Spleen (tissue), 11 donors: ENCODE data around the gene MICAL2. TPM values are rescaled to one million over a fixed set of nuclear protein-coding genes. Genes with fewer than 3 reads are reported as not detected.

ENCODE experiments used
- DNase-seq: peaks from one replicate; pipeline ENCODE4 v3.0.0-alpha.2; 2020
- H3K27ac ChIP-seq, 8 donors: fragments of 200-600 bp; sonication (generic) in 7 of 8; 1 replicate in 4 of 8; 2 replicates in 4 of 8; pipeline versions ENCODE4 v1.5.0 to v1.8.0; 2016 to 2021; ENCODE audit warnings: inconsistent platforms in 4 of 8, mild to moderate bottlenecking in 4 of 8, moderate library complexity in 1 of 8
- H3K27me3 ChIP-seq, 7 donors: fragments of 200-600 bp; sonication (generic) in 6 of 7; replicated peaks in 1 of 7; 1 replicate in 4 of 7; 2 replicates in 3 of 7; pipeline versions ENCODE4 v1.5.0 to v1.8.0; 2016 to 2021; ENCODE audit warnings: inconsistent platforms in 3 of 7, mild to moderate bottlenecking in 1 of 7
- H3K36me3 ChIP-seq, 6 donors: fragments of 200-600 bp; sonication (generic) in 5 of 6; 1 replicate in 4 of 6; 2 replicates in 2 of 6; pipeline versions ENCODE4 v1.5.0 to v1.8.0; 2016 to 2021; ENCODE audit warnings: inconsistent platforms in 2 of 6
- H3K4me1 ChIP-seq, 6 donors: fragments of 200-600 bp; sonication (generic) in 5 of 6; 1 replicate in 3 of 6; 2 replicates in 3 of 6; pipeline versions ENCODE4 v1.5.0 to v1.8.0; 2016 to 2021; ENCODE audit warnings: inconsistent platforms in 3 of 6
- H3K4me3 ChIP-seq, 8 donors: fragments of 200-600 bp; sonication (generic) in 7 of 8; 1 replicate in 4 of 8; 2 replicates in 4 of 8; pipeline versions ENCODE4 v1.5.0 to v1.8.0; 2016 to 2021; ENCODE audit warnings: inconsistent platforms in 4 of 8, mild to moderate bottlenecking in 4 of 8, moderate library complexity in 2 of 8
- H3K9me3 ChIP-seq, 8 donors: fragments of 200-600 bp; sonication (generic) in 7 of 8; 1 replicate in 4 of 8; 2 replicates in 4 of 8; pipeline versions ENCODE4 v1.5.0 to v1.8.0; 2016 to 2021; ENCODE audit warnings: inconsistent platforms in 4 of 8
- CTCF ChIP-seq, 11 experiments: fragments of 200-600 bp in 7 of 11; fragments of 450-650 bp in 4 of 11; sonication (generic) in 4 of 11; IDR thresholded peaks in 8 of 11; conservative IDR thresholded peaks in 3 of 11; 1 replicate in 7 of 11; 2 replicates in 4 of 11; pipeline versions ENCODE4 v1.4.0 to v1.8.0; 2016 to 2021; ENCODE audit warnings: antibody characterized with exemption in 11 of 11, inconsistent platforms in 4 of 11, mild to moderate bottlenecking in 1 of 11
- POLR2A ChIP-seq, 3 donors: fragments of 450-650 bp; IDR thresholded peaks; one replicate each; pipeline ENCODE4 v1.5.1; 2017; ENCODE audit warnings: antibody characterized with exemption in 3 of 3, mild to moderate bottlenecking in 1 of 3
- POLR2AphosphoS5 ChIP-seq, 3 donors: sonication (generic); formaldehyde crosslinking; IDR thresholded peaks; one replicate each; pipeline ENCODE4 v1.5.1; 2017; ENCODE audit warnings: antibody characterized with exemption in 3 of 3
- WGBS, 5 donors: extraction: QIAGEN DNeasy Blood & Tissue Kit in 3 of 5; methylation state at CpG; one replicate each; pipeline versions ENCODE4 v1.1.5 to v1.1.7; 2013 to 2018; 5-methylcytosine and 5-hydroxymethylcytosine counted together
- intact Hi-C: fragments of 100-400 bp; cut with DNase I; formaldehyde crosslinking; loops from one replicate; pipeline ENCODE4 v1.15.0; 2023; ENCODE audit warnings: low total_unique reads
- polyA plus RNA-seq, 3 donors: library from polyadenylated mRNA; stranded (reverse); fragments of 200-250 nt; gene quantifications; one replicate each; pipeline ENCODE4 v1.2.1, GENCODE V29; 2013
- total RNA-seq, 7 donors: library from RNA; depleted of rRNA in 3 of 7; stranded (reverse); fragments of >200 nt in 3 of 7; fragmentation: NEBNext Ultra II Directional in 4 of 7; extraction: Animal tissue kit (Norgen Biotek cat#: 25700) in 4 of 7; gene quantifications; one replicate each; pipeline versions ENCODE4 v1.1.0 to v1.2.1, GENCODE V29; 2016 to 2021
- donor health status: healthy with polysubstance abuse.
- donor health status: DM: no; HTN: no; CAD: no; lungs with moderate emphysema.
- donor health status: DM: no; HTN: no; CAD: no.
- donor health status: Bipolar disorder and iron deficiency.
- donor health status: healthy.
- donor health status: DM: no; HTN: no; CAD: no.
- donor health status: DM: yes; HTN: yes; CAD: no.

Gene MICAL2
- total and polyA plus RNA-seq, 10 donors, result 1.9 to 50.8 (median 32.3) TPM

- 67 to 89% (median 76%) methylated on average over 6 to 8 of the region's 8 CpGs for WGBS, 5 donors
- intact Hi-C loops, result no loop called here
Observed at GRCh38 chr11:12270817-12271216, 160.4 kb downstream of the MICAL2 start.

GRCh38 chr11:12271241-12271640 is 160.9 kb downstream of the MICAL2 start:
- Histone ChIP-seq H3K4me3 (no peak overlapping the region), H3K36me3 (no peaks in the 10 kb centered on the region), H3K27me3 (no peaks in the 10 kb centered on the region), H3K4me1 (peaks cover 0 to 23% (median 7%) of the 10 kb centered on the region in 6 donors), H3K27ac (no peak overlapping the region), H3K9me3 (no peaks in the 10 kb centered on the region)
- no peak for TF ChIP-seq POLR2AphosphoS5 (IDR thresholded peaks at IDR 0.05)
- no peak for TF ChIP-seq CTCF (IDR thresholded peaks at IDR 0.05 in 8 of 11, conservative IDR thresholded peaks at IDR 0.05 in 3 of 11)
- no peak for TF ChIP-seq POLR2A (IDR thresholded peaks at IDR 0.05)
- intact Hi-C loops, result no loop called here
- WGBS, 5 donors, result 71 to 89% (median 77%) methylated on average over 4 of the region's 4 CpGs
- no peak for DNase-seq

More at GRCh38 chr11:12270817-12271216, 160.4 kb downstream of the MICAL2 start:
- peaks cover 0 to 23% (median 7%) of the 10 kb centered on the region in 6 donors for H3K4me1 ChIP-seq
- TF ChIP-seq CTCF (IDR thresholded peaks at IDR 0.05 in 8 of 11, conservative IDR thresholded peaks at IDR 0.05 in 3 of 11) (no peak), POLR2A (IDR thresholded peaks at IDR 0.05) (no peak), POLR2AphosphoS5 (IDR thresholded peaks at IDR 0.05) (no peak)
- no peak overlapping the region for H3K4me3 ChIP-seq
- no peaks in the 10 kb centered on the region for H3K27me3 ChIP-seq
- H3K36me3 ChIP-seq, result no peaks in the 10 kb centered on the region
- H3K9me3 ChIP-seq, result no peaks in the 10 kb centered on the region
- peak overlapping the region in 1 of 8 donors; percentile 22 for H3K27ac ChIP-seq
- no peak for DNase-seq

GRCh38 chr11:12271826-12272366 is 161.5 kb downstream of the MICAL2 start:
- peaks cover 0 to 23% (median 7%) of the 10 kb centered on the region in 6 donors for H3K4me1 ChIP-seq
- DNase-seq, result no peak
- 84 to 96% (median 90%) methylated on average over 4 to 6 of the region's 6 CpGs for WGBS, 5 donors
- no peaks in the 10 kb centered on the region for H3K9me3 ChIP-seq
- no peaks in the 10 kb centered on the region for H3K27me3 ChIP-seq
- TF ChIP-seq CTCF (IDR thresholded peaks at IDR 0.05 in 8 of 11, conservative IDR thresholded peaks at IDR 0.05 in 3 of 11) (no peak), POLR2A (IDR thresholded peaks at IDR 0.05) (no peak), POLR2AphosphoS5 (IDR thresholded peaks at IDR 0.05) (no peak)
- no peak overlapping the region for H3K27ac ChIP-seq
- intact Hi-C loops, result no loop called here
- no peak overlapping the region for H3K4me3 ChIP-seq
- no peaks in the 10 kb centered on the region for H3K36me3 ChIP-seq

- no peak for DNase-seq
- Histone ChIP-seq H3K4me1 (peaks cover 0 to 23% (median 7%) of the 10 kb centered on the region in 6 donors), H3K27ac (no peak overlapping the region), H3K27me3 (no peaks in the 10 kb centered on the region), H3K9me3 (no peaks in the 10 kb centered on the region), H3K36me3 (no peaks in the 10 kb centered on the region), H3K4me3 (no peak overlapping the region)
- TF ChIP-seq POLR2A (IDR thresholded peaks at IDR 0.05), result no peak
- TF ChIP-seq CTCF (IDR thresholded peaks at IDR 0.05 in 8 of 11, conservative IDR thresholded peaks at IDR 0.05 in 3 of 11), result no peak
- TF ChIP-seq POLR2AphosphoS5 (IDR thresholded peaks at IDR 0.05), result no peak
- 84 to 94% (median 88%) methylated on average over 14 to 15 of the region's 15 CpGs for WGBS, 5 donors
- intact Hi-C loops, result no loop called here
Observed at GRCh38 chr11:12272821-12273617, 162.6 kb downstream of the MICAL2 start.
